ENCODE results near the gene CDH4. TPM values are rescaled to one million over a fixed set of nuclear protein-coding genes. Genes with fewer than 3 reads are reported as not detected.

The CDH4 gene
- total RNA-seq, 1 experiment from 2014 or later, result not detected

DNA sequence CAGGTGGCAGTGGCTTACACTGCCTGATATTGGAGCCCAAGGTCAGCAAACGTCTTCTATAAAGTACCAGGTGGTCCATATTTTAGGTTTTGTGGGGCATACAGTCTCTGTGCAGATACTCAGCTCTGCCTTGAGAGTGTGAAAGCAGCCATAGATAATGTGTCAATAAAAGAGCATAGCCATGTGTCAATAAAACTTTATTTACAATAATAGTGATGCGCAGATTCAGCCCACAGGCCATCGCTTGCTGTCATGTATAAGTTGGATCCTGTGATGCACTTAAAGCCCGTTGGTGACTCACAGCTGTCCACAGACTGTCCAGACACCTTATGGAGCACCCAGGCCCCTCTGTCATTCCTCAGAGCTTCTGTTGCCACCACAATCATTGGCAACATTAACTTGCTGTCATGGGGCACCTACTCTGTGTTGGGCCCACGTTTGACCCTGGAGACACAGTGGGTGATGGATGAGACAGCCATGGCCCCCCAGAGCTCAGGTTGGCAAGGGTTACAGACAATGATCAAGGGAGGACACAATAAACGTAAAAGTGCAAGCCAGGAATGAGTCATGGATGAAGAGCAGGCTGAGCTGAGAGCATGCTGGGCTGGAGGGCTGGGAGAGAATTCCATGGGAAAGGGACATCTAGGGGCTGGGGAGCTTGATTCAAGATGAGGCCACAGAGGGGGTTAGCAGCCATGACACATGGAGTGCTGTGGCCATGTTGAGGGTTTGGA lies 640.0 kb downstream of the CDH4 start:
- H3K4me2 ChIP-seq (ENCODE audit: low read depth, low read length, poor library complexity, severe bottlenecking), result no peak overlapping the region
- DNase-seq, result no peak
- H3K4me1 ChIP-seq (ENCODE audit: low read length), result peaks cover 7% of the 10 kb centered on the region
- H3K9me3 ChIP-seq (ENCODE audit: low read length), result no peaks in the 10 kb centered on the region
- no peak overlapping the region for H3K9ac ChIP-seq (ENCODE audit: low read length)
- no peaks in the 10 kb centered on the region for H3K36me3 ChIP-seq (ENCODE audit: insufficient read depth, low read length)
- H3K9me2 ChIP-seq (replicated peaks; ENCODE audit: insufficient read depth, low read length), result 0 out of 2 replicates have a peak, but pooled peaks cover 5% of the 10 kb centered on the region
- H4K20me1 ChIP-seq (ENCODE audit: insufficient read depth, low read depth, low read length), result 0 out of 2 replicates have a peak, but pooled peaks cover 21% of the 10 kb centered on the region
- H2AFZ ChIP-seq (ENCODE audit: low read length), result no peak overlapping the region
- no peaks in the 10 kb centered on the region; the same call in 1 of the 2 replicates for H3K27me3 ChIP-seq (ENCODE audit: low read length)
- no peak overlapping the region for H3K4me3 ChIP-seq (ENCODE audit: low read length)
- no peaks in the 10 kb centered on the region for H3K79me2 ChIP-seq (ENCODE audit: low read length)
- no peak overlapping the region for H3K27ac ChIP-seq (ENCODE audit: low read length)

DNA sequence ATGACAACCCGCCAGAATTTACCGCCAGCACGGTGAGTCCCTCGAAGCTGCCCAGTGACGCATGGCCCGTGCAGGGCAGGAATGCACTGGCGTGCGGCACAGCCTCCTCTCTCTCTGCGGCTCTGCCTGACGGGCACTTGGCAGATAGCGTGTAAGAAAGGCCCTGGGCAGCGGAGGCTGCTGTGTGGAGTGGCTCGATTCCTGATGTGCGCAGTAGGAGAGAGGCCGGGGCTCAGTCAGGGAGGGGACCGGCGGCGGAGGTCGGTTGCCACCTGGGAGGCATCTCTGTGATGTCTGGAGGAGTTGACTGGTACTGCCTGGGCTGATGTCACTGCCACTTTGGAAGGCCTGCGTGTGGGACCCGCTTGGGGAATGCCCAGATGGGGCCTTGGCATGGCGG lies 643.0 kb downstream of the CDH4 start:
- DNase-seq, result no peak
- Histone ChIP-seq H3K4me1 (ENCODE audit: low read length) (peaks cover 6% of the 10 kb centered on the region), H4K20me1 (ENCODE audit: insufficient read depth, low read depth, low read length) (0 out of 2 replicates have a peak, but pooled peaks cover 15% of the 10 kb centered on the region), H3K4me3 (ENCODE audit: low read length) (no peak overlapping the region), H3K27ac (ENCODE audit: low read length) (no peak overlapping the region), H2AFZ (ENCODE audit: low read length) (no peak overlapping the region), H3K9ac (ENCODE audit: low read length) (no peak overlapping the region), H3K36me3 (ENCODE audit: insufficient read depth, low read length) (no peaks in the 10 kb centered on the region), H3K27me3 (ENCODE audit: low read length) (no peaks in the 10 kb centered on the region), H3K9me3 (ENCODE audit: low read length) (no peaks in the 10 kb centered on the region), H3K4me2 (ENCODE audit: low read depth, low read length, poor library complexity, severe bottlenecking) (no peak overlapping the region), H3K79me2 (ENCODE audit: low read length) (no peaks in the 10 kb centered on the region), H3K9me2 (replicated peaks; ENCODE audit: insufficient read depth, low read length) (0 out of 2 replicates have a peak, but pooled peaks cover 2% of the 10 kb centered on the region)

DNA sequence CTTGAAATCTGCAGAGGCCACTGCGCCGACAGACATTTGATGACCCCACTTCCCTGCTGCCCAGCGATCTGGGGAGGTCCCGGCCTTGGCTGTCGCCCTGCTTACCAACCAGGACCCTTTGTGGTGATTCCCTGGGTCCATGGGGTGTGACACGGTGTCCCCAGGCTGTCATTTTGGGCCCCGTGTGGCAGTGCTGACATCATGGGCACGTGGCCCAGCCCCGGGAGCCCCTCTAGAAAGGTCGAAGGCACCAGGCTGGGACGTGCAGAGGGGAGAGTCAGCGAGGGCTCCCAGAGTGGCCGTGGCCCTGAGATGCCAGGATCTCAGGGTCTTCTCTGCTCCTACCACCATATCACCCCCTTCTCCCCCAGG lies 643.6 kb downstream of the CDH4 start:
- DNase-seq, result no peak
- no peak overlapping the region for H3K9ac ChIP-seq (ENCODE audit: low read length)
- no peaks in the 10 kb centered on the region for H3K9me3 ChIP-seq (ENCODE audit: low read length)
- no peaks in the 10 kb centered on the region for H3K36me3 ChIP-seq (ENCODE audit: insufficient read depth, low read length)
- H3K9me2 ChIP-seq (replicated peaks; ENCODE audit: insufficient read depth, low read length), result no peaks in the 10 kb centered on the region
- H3K27ac ChIP-seq (ENCODE audit: low read length), result no peak overlapping the region
- H3K27me3 ChIP-seq (ENCODE audit: low read length), result no peaks in the 10 kb centered on the region
- H3K4me1 ChIP-seq (ENCODE audit: low read length), result peaks cover 6% of the 10 kb centered on the region
- H3K4me2 ChIP-seq (ENCODE audit: low read depth, low read length, poor library complexity, severe bottlenecking), result no peak overlapping the region
- 0 out of 2 replicates have a peak, but pooled peaks cover 15% of the 10 kb centered on the region for H4K20me1 ChIP-seq (ENCODE audit: insufficient read depth, low read depth, low read length)
- no peak overlapping the region for H2AFZ ChIP-seq (ENCODE audit: low read length)
- no peak overlapping the region for H3K4me3 ChIP-seq (ENCODE audit: low read length)
- H3K79me2 ChIP-seq (ENCODE audit: low read length), result no peaks in the 10 kb centered on the region

DNA sequence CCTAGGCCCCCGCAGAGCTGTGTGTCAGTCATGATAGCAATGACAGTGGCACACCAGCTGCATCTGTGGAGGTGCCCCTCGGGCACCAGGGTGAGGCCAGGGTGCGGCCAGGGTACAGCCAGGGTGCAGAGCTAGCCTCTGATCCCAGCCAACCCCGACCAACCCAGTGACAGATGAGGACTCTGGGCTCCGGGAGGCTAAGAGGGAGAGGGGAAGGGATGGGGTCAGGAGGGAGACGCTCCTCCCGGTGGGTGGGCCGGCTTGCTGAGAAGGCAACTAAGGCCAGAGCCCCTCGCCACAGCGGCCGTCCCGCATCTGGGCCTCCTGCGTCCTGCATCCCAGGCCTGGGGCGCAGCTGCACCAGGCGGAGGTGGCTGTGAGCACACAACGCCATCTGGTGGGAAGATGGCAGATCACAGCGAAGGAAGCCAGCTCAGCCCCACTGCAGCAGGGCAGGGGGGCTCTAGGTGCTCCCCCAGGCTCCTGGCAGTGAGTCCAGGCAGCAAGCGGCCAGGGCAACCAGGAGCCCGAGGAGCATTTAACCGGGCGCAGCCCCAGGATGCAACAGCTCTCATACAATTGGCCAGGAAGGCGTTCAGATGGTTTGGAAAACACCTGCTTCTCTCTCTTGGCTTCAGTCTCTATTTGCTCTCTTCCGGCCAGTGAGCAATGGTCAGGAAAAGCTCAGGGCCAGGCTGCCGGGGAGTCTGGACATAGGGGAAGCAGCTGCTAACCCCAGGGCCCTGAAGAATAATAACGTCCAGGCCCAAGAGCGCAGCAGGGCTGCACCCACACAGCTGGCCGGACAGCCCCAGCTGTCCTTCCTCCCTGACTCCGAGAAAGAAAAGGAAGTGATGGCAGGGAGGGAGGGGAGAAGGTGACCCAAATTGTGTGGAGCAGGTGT lies 644.2 kb downstream of the CDH4 start:
- H3K79me2 ChIP-seq (ENCODE audit: low read length), result no peaks in the 10 kb centered on the region
- H2AFZ ChIP-seq (ENCODE audit: low read length), result no peak overlapping the region
- peak; percentile 84 for DNase-seq
- H3K4me3 ChIP-seq (ENCODE audit: low read length), result no peak overlapping the region
- H3K9ac ChIP-seq (ENCODE audit: low read length), result no peak overlapping the region
- H3K9me2 ChIP-seq (replicated peaks; ENCODE audit: insufficient read depth, low read length), result no peaks in the 10 kb centered on the region
- no peak overlapping the region for H3K27ac ChIP-seq (ENCODE audit: low read length)
- H3K27me3 ChIP-seq (ENCODE audit: low read length), result no peaks in the 10 kb centered on the region
- H3K4me2 ChIP-seq (ENCODE audit: low read depth, low read length, poor library complexity, severe bottlenecking), result no peak overlapping the region
- 0 out of 2 replicates have a peak, but pooled peaks cover 15% of the 10 kb centered on the region for H4K20me1 ChIP-seq (ENCODE audit: insufficient read depth, low read depth, low read length)
- H3K9me3 ChIP-seq (ENCODE audit: low read length), result no peaks in the 10 kb centered on the region
- no peaks in the 10 kb centered on the region for H3K36me3 ChIP-seq (ENCODE audit: insufficient read depth, low read length)
- peaks cover 6% of the 10 kb centered on the region for H3K4me1 ChIP-seq (ENCODE audit: low read length)

- no peaks in the 10 kb centered on the region for H3K79me2 ChIP-seq (ENCODE audit: low read length)
- H3K4me2 ChIP-seq (ENCODE audit: low read depth, low read length, poor library complexity, severe bottlenecking), result no peak overlapping the region
- H3K9me3 ChIP-seq (ENCODE audit: low read length), result no peaks in the 10 kb centered on the region
- H3K27ac ChIP-seq (ENCODE audit: low read length), result no peak overlapping the region
- no peak overlapping the region for H2AFZ ChIP-seq (ENCODE audit: low read length)
- H3K36me3 ChIP-seq (ENCODE audit: insufficient read depth, low read length), result no peaks in the 10 kb centered on the region
- 0 out of 2 replicates have a peak, but pooled peaks cover 15% of the 10 kb centered on the region for H4K20me1 ChIP-seq (ENCODE audit: insufficient read depth, low read depth, low read length)
- no peak overlapping the region for H3K4me3 ChIP-seq (ENCODE audit: low read length)
- H3K9me2 ChIP-seq (replicated peaks; ENCODE audit: insufficient read depth, low read length), result no peaks in the 10 kb centered on the region
- H3K4me1 ChIP-seq (ENCODE audit: low read length), result peaks cover 6% of the 10 kb centered on the region; the same call in 1 of the 2 replicates
- H3K27me3 ChIP-seq (ENCODE audit: low read length), result no peaks in the 10 kb centered on the region
- DNase-seq, result no peak
- no peak overlapping the region for H3K9ac ChIP-seq (ENCODE audit: low read length)
Observed at GRCh38 chr20:61897401-61898295, 645.6 kb downstream of the CDH4 start.

DNA sequence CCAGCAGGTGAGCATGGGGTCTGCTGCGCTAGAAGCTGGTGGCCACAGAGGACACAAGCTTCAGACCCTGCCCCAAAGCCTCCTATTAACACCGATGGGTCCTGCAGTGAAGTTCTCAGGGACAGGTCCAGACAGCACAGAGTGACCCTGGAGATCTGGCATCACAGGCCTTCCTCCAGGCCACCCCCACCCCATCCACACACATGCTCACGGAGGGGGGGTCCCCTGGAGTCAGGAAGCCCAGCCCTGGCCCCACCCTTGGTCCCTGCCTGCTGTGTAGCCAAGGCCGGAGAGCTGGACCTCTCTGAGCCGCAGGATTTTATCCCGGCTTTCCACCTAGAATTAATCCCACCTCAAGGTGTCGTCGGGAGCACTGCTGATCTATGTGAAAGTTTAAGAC lies 646.3 kb downstream of the CDH4 start:
- Histone ChIP-seq H3K9me2 (replicated peaks; ENCODE audit: insufficient read depth, low read length) (no peaks in the 10 kb centered on the region), H3K4me3 (ENCODE audit: low read length) (no peak overlapping the region), H3K79me2 (ENCODE audit: low read length) (no peaks in the 10 kb centered on the region), H4K20me1 (ENCODE audit: insufficient read depth, low read depth, low read length) (0 out of 2 replicates have a peak, but pooled peaks cover 15% of the 10 kb centered on the region), H3K9me3 (ENCODE audit: low read length) (no peaks in the 10 kb centered on the region), H3K27me3 (ENCODE audit: low read length) (no peaks in the 10 kb centered on the region), H3K27ac (ENCODE audit: low read length) (no peak overlapping the region), H3K9ac (ENCODE audit: low read length) (no peak overlapping the region), H2AFZ (ENCODE audit: low read length) (no peak overlapping the region), H3K4me1 (ENCODE audit: low read length) (peaks cover 6% of the 10 kb centered on the region; the same call in 1 of the 2 replicates), H3K4me2 (ENCODE audit: low read depth, low read length, poor library complexity, severe bottlenecking) (no peak overlapping the region), H3K36me3 (ENCODE audit: insufficient read depth, low read length) (no peaks in the 10 kb centered on the region)
- no peak for DNase-seq

DNA sequence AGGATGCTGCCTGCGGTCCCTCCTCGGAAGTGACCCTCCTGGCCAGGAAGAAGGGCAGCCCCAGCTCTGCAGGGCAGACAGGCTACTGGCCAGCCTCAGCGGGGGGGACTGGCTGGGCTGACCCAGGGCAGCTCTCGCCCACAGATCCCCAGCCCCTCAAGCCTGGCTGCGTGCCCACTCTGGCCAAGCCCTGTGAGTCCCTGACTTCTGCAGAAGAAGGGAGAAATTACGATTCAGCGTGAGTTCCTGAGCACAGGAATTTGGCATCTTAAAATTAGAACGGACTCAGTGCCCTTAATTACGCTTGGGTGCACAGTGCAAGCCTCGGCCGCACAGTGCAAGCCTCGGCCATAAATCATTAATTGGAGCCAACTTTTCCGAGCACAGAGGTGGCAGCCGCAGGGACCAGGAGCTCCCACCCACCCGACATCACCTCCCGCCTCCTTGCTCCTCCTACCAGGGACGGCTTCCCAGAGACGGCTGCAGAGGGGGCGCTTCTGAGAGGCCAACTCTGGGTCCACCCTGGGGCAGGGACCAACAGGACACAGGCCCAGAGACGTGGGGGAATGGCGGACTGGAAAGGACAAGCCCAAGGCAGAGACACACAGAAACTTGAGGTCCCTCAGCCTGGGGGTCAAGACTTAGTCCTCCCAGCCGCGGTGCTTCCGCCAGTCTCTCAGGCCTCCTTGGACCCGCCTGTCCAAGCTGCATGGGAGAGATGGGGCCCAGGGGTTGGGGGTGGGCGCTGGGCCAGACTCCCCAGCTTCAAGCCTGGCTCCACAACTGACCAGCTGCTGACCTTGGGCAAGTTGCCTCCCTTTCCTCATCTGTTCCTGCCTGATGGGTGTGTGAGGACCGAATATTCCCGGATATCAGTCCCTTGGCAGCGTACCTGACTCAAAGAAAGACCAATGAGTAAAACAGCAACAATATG lies 648.2 kb downstream of the CDH4 start:
- Histone ChIP-seq H3K9ac (ENCODE audit: low read length) (no peak overlapping the region), H3K27ac (ENCODE audit: low read length) (no peak overlapping the region), H3K9me3 (ENCODE audit: low read length) (no peaks in the 10 kb centered on the region), H3K27me3 (ENCODE audit: low read length) (no peaks in the 10 kb centered on the region), H4K20me1 (ENCODE audit: insufficient read depth, low read depth, low read length) (0 out of 2 replicates have a peak, but pooled peaks cover 5% of the 10 kb centered on the region), H2AFZ (ENCODE audit: low read length) (no peak overlapping the region), H3K4me1 (ENCODE audit: low read length) (peaks cover 6% of the 10 kb centered on the region; the same call in 1 of the 2 replicates), H3K9me2 (replicated peaks; ENCODE audit: insufficient read depth, low read length) (no peaks in the 10 kb centered on the region), H3K4me2 (ENCODE audit: low read depth, low read length, poor library complexity, severe bottlenecking) (no peak overlapping the region), H3K36me3 (ENCODE audit: insufficient read depth, low read length) (no peaks in the 10 kb centered on the region), H3K4me3 (ENCODE audit: low read length) (no peak overlapping the region), H3K79me2 (ENCODE audit: low read length) (no peaks in the 10 kb centered on the region)
- DNase-seq, result no peak

Measured in Karpas-422 (cell line).